Measurements from ENCODE around the gene DNAH11. TPM values are rescaled to one million over a fixed set of nuclear protein-coding genes. Genes with fewer than 3 reads are reported as not detected.

The DNAH11 gene
- total RNA-seq, 1 donor from 2014 or later = 0.02 TPM

DNA sequence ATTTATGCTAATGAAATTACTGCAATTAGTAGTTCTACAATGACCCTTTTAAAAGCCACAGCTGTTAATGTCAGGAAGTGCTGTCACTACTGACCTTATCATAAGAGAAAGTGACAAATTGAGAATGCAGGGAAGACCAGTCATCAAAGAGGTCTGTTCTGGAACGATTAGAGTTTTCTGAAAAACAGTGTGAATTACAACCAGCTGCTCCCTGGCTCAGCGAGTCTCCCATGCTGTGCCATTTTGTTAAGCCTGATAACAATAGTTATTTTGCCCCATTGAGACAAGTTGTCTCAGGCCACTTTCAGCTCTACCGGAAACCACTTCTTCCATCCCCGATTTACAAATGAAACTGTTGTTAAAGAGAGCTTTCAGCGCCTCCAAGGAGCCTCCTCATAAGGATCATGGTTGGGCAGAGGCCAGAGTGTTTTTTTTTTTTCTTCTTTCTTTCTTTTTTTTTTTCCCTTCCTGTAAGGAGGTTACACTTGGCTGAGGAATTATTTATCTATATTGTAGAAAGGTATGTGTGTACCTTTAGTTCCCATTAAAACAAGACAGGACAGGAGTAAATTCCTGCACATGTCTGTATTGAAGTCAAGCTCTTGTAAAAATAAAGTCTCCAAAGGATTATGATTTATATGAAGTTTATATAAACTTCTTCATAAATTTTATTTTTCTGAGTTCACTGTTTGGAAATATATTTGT, 229.2 kb downstream of the DNAH11 start:
- Mint-ChIP-seq H3K4me1 (ENCODE audit: low read depth) (peaks cover 4% of the 10 kb centered on the region), H3K36me3 (ENCODE audit: low read depth) (no peaks in the 10 kb centered on the region), H3K27ac (ENCODE audit: unreplicated experiment) (no peak overlapping the region), H3K9me3 (ENCODE audit: low read depth) (no peaks in the 10 kb centered on the region), H3K4me3 (ENCODE audit: unreplicated experiment) (no peak overlapping the region), H3K27me3 (ENCODE audit: low read depth) (peaks cover 39% of the 10 kb centered on the region)
- DNase-seq (ENCODE audit: low spot score) = no peak
- TF ChIP-seq, protein P1, sequence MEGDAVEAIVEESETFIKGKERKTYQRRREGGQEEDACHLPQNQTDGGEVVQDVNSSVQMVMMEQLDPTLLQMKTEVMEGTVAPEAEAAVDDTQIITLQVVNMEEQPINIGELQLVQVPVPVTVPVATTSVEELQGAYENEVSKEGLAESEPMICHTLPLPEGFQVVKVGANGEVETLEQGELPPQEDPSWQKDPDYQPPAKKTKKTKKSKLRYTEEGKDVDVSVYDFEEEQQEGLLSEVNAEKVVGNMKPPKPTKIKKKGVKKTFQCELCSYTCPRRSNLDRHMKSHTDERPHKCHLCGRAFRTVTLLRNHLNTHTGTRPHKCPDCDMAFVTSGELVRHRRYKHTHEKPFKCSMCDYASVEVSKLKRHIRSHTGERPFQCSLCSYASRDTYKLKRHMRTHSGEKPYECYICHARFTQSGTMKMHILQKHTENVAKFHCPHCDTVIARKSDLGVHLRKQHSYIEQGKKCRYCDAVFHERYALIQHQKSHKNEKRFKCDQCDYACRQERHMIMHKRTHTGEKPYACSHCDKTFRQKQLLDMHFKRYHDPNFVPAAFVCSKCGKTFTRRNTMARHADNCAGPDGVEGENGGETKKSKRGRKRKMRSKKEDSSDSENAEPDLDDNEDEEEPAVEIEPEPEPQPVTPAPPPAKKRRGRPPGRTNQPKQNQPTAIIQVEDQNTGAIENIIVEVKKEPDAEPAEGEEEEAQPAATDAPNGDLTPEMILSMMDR (IDR thresholded peaks at IDR 0.05) = no peak

DNA sequence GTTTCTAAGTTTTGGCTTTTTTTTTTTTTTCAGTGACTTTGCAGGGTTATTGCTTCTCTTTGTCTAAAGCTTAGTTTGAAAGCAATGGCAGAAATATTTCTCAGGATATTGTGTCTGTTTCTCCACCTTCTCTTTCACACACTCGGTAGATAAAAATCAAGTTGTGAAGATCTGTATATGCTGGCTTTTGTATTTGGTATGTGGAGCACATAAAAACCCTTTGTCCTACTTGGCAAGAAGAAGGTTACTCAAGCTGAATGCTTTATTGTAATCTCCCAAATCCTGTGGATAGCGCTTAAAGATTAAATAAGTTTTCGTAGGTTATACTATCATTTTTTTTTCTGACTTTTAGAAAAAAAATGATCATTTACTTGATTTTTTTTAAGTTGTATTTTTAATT, 230.5 kb downstream of the DNAH11 start:
- Mint-ChIP-seq H3K4me3 (ENCODE audit: unreplicated experiment) (no peak overlapping the region), H3K27me3 (ENCODE audit: low read depth) (peaks cover 27% of the 10 kb centered on the region), H3K36me3 (ENCODE audit: low read depth) (no peaks in the 10 kb centered on the region), H3K4me1 (ENCODE audit: low read depth) (peaks cover 4% of the 10 kb centered on the region), H3K9me3 (ENCODE audit: low read depth) (no peaks in the 10 kb centered on the region), H3K27ac (ENCODE audit: unreplicated experiment) (no peak overlapping the region)
- TF ChIP-seq, protein P1 (IDR thresholded peaks at IDR 0.05) = no peak
- DNase-seq (ENCODE audit: low spot score) = no peak

DNA sequence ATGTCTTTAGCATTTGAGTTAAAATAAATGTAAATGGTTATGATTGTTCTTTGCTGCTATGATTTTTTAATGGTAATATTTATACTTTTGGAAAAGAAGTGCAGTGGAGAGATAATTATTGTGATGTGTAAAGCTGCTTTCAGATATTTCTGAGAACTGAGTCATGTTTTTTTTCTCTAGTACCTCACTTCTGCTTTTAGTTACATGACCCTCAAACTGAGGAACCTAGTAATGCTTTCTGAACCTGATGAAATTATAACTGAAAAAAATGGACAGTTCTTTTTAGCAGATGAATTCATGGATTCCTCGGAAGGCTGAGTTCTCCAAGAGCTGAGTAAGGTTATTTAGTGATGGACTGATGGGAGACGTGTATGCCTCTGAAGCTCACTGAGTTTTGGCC, 235.1 kb downstream of the DNAH11 start:
- Mint-ChIP-seq H3K27ac (ENCODE audit: unreplicated experiment) (no peak overlapping the region), H3K4me3 (ENCODE audit: unreplicated experiment) (no peak overlapping the region), H3K4me1 (ENCODE audit: low read depth) (no peaks in the 10 kb centered on the region), H3K36me3 (ENCODE audit: low read depth) (no peaks in the 10 kb centered on the region), H3K9me3 (ENCODE audit: low read depth) (no peaks in the 10 kb centered on the region), H3K27me3 (ENCODE audit: low read depth) (peaks cover 8% of the 10 kb centered on the region)
- no peak for DNase-seq (ENCODE audit: low spot score)
- TF ChIP-seq, protein P1 (IDR thresholded peaks at IDR 0.05) = no peak

- DNase-seq (ENCODE audit: low spot score) = no peak
- peaks cover 7% of the 10 kb centered on the region for H3K27me3 Mint-ChIP-seq (ENCODE audit: low read depth)
- H3K4me1 Mint-ChIP-seq (ENCODE audit: low read depth) = no peaks in the 10 kb centered on the region
- TF ChIP-seq, protein P1 (IDR thresholded peaks at IDR 0.05) = no peak
- no peak overlapping the region for H3K4me3 Mint-ChIP-seq (ENCODE audit: unreplicated experiment)
- no peaks in the 10 kb centered on the region for H3K36me3 Mint-ChIP-seq (ENCODE audit: low read depth)
- no peak overlapping the region for H3K27ac Mint-ChIP-seq (ENCODE audit: unreplicated experiment)
- H3K9me3 Mint-ChIP-seq (ENCODE audit: low read depth) = no peaks in the 10 kb centered on the region
These were observed 236.1 kb downstream of the DNAH11 start for GRCh38 chr7:21778953-21779352.

GRCh38 chr7:21782996-21783395, 240.2 kb downstream of the DNAH11 start:
- H3K4me3 Mint-ChIP-seq (ENCODE audit: unreplicated experiment) = no peak overlapping the region
- H3K9me3 Mint-ChIP-seq (ENCODE audit: low read depth) = no peaks in the 10 kb centered on the region
- H3K4me1 Mint-ChIP-seq (ENCODE audit: low read depth) = no peaks in the 10 kb centered on the region
- H3K27ac Mint-ChIP-seq (ENCODE audit: unreplicated experiment) = no peak overlapping the region
- no peak for DNase-seq (ENCODE audit: low spot score)
- no peaks in the 10 kb centered on the region for H3K36me3 Mint-ChIP-seq (ENCODE audit: low read depth)
- TF ChIP-seq, protein P1 (IDR thresholded peaks at IDR 0.05) = no peak
- H3K27me3 Mint-ChIP-seq (ENCODE audit: low read depth) = no peaks in the 10 kb centered on the region

All from chondrocyte (in vitro differentiated cells).